WTC11 (cell line): ENCODE measurements around the gene KRAS. TPM values are rescaled to one million over a fixed set of nuclear protein-coding genes. Genes with fewer than 3 reads are reported as not detected.

Source experiments
- ATAC-seq: fragments of 200-7000 bp; cut with Tn5 transposase; 2 replicates; pipeline ENCODE4 v1.10.0; 2021; ENCODE audit warnings: mild to moderate bottlenecking, moderate library complexity
- CTCF ChIA-PET: fragments of 300-600 bp; sonication (Branson Sonifier 250); formaldehyde crosslinking; loops from one replicate; lab custom pipeline; 2021; ENCODE audit warnings: antibody characterized with exemption; lab: Charles Lee
- POLR2A ChIA-PET: fragments of 350-600 bp; sonication (Branson Sonifier 250); formaldehyde crosslinking; loops from one replicate; lab custom pipeline; 2021; ENCODE audit warnings: antibody characterized with exemption; lab: Charles Lee
- DNase-seq: peaks from one replicate; pipeline ENCODE4 v3.0.0; 2021; ENCODE audit warnings: low spot score
- H3K27ac Mint-ChIP-seq: 2 replicates; pipeline ENCODE4 v1.8.0; 2021; ENCODE audit warnings: mixed read lengths
- H3K27me3 Mint-ChIP-seq: 2 replicates; pipeline ENCODE4 v1.8.0; 2021; ENCODE audit warnings: low read depth, mild to moderate bottlenecking, moderate library complexity, mixed read lengths
- H3K36me3 Mint-ChIP-seq: 2 replicates; pipeline ENCODE4 v1.8.0; 2021; ENCODE audit warnings: mixed read lengths
- H3K4me1 Mint-ChIP-seq: 2 replicates; pipeline ENCODE4 v1.8.0; 2022; ENCODE audit warnings: mixed read lengths
- H3K4me3 Mint-ChIP-seq: 2 replicates; pipeline ENCODE4 v1.8.0; 2021; ENCODE audit warnings: mild to moderate bottlenecking, moderate library complexity, mixed read lengths
- H3K9me3 Mint-ChIP-seq: 2 replicates; pipeline ENCODE4 v1.8.0; 2021; ENCODE audit warnings: mixed read lengths
- ERG ChIP-seq: fragments of 250-450 bp; sonication (Bioruptor Pico); IDR thresholded peaks from 2 replicates; pipeline ENCODE4 v1.8.0; 2021; ENCODE audit warnings: mild to moderate bottlenecking
- ESRRA ChIP-seq: sonication (generic); formaldehyde crosslinking; IDR thresholded peaks from 2 replicates; pipeline ENCODE4 v1.8.1; 2022; ENCODE audit warnings: mild to moderate bottlenecking, missing genetic modification reagents, borderline replicate concordance
- FOXJ3 ChIP-seq: sonication (generic); formaldehyde crosslinking; IDR thresholded peaks from 2 replicates; pipeline ENCODE4 v1.9.0; 2021; ENCODE audit warnings: missing genetic modification reagents, mild to moderate bottlenecking, borderline replicate concordance
- GTF2I ChIP-seq: fragments of 250-450 bp; sonication (Bioruptor Pico); conservative IDR thresholded peaks from 2 replicates; pipeline ENCODE4 v1.4.0; 2021; ENCODE audit warnings: mild to moderate bottlenecking
- IRF2 ChIP-seq: sonication (generic); formaldehyde crosslinking; IDR thresholded peaks from 2 replicates; pipeline ENCODE4 v1.8.0; 2022; ENCODE audit warnings: low read depth, missing genetic modification reagents, borderline replicate concordance
- MYBL2 ChIP-seq: sonication (generic); formaldehyde crosslinking; IDR thresholded peaks from 2 replicates; pipeline ENCODE4 v1.8.1; 2023; ENCODE audit warnings: mild to moderate bottlenecking, moderate library complexity, missing genetic modification reagents
- NFATC4 ChIP-seq: fragments of 250-450 bp; sonication (Bioruptor Pico); IDR thresholded peaks from 2 replicates; pipeline ENCODE4 v1.9.0; 2021; ENCODE audit warnings: mild to moderate bottlenecking
- OVOL2 ChIP-seq: fragments of 250-450 bp; sonication (Bioruptor Pico); IDR thresholded peaks from 2 replicates; pipeline ENCODE4 v1.9.0; 2021; ENCODE audit warnings: mild to moderate bottlenecking, borderline replicate concordance
- SOX15 ChIP-seq: fragments of 250-450 bp; sonication (Bioruptor Pico); IDR thresholded peaks from 2 replicates; pipeline ENCODE4 v1.9.0; 2021; ENCODE audit warnings: mild to moderate bottlenecking
- ZNF317 ChIP-seq: sonication (generic); formaldehyde crosslinking; IDR thresholded peaks from 2 replicates; pipeline ENCODE4 v1.8.1; 2023; ENCODE audit warnings: low read depth, mild to moderate bottlenecking, moderate library complexity, missing genetic modification reagents, borderline replicate concordance
- ZNF532 ChIP-seq: fragments of 250-450 bp; sonication (Bioruptor Pico); IDR thresholded peaks from 2 replicates; pipeline ENCODE4 v1.9.0; 2021; ENCODE audit warnings: mild to moderate bottlenecking, borderline replicate concordance
- ZNF671 ChIP-seq: fragments of 250-450 bp; sonication (Bioruptor Pico); IDR thresholded peaks from 2 replicates; pipeline ENCODE4 v1.8.0; 2021; ENCODE audit warnings: mild to moderate bottlenecking
- total RNA-seq: library from RNA; stranded (reverse); gene quantifications from 3 replicates; pipeline ENCODE4 v1.2.3, GENCODE V29; 2021
- TF ChIP-seq, protein P1 (sequence below): fragments of 250-450 bp; sonication (Bioruptor Pico); IDR thresholded peaks from 2 replicates; pipeline ENCODE4 v1.9.0; 2021; ENCODE audit warnings: moderate library complexity, mild to moderate bottlenecking, inconsistent platforms, borderline replicate concordance
- TF ChIP-seq, protein P2 (sequence below): sonication (generic); formaldehyde crosslinking; IDR thresholded peaks from 2 replicates; pipeline ENCODE4 v1.8.0; 2023; ENCODE audit warnings: missing genetic modification reagents, mild to moderate bottlenecking, borderline replicate concordance
- TF ChIP-seq, protein P3 (sequence below): sonication (generic); formaldehyde crosslinking; IDR thresholded peaks from 2 replicates; pipeline ENCODE4 v1.8.0; 2022; ENCODE audit warnings: mild to moderate bottlenecking, missing genetic modification reagents

KRAS gene
- total RNA-seq, 1 experiment from 2014 or later = 66.2 TPM

GRCh38 chr12:25252946-25253345 is 2.2 kb upstream of the KRAS start (continued):
- TF ChIP-seq ERG (CRISPR knock-in tag) = no peak
- TF ChIP-seq SOX15 (CRISPR knock-in tag) = no peak
- TF ChIP-seq ZNF671 (CRISPR knock-in tag) = no peak
- TF ChIP-seq GTF2I (CRISPR knock-in tag) = no peak
- TF ChIP-seq, protein P1, sequence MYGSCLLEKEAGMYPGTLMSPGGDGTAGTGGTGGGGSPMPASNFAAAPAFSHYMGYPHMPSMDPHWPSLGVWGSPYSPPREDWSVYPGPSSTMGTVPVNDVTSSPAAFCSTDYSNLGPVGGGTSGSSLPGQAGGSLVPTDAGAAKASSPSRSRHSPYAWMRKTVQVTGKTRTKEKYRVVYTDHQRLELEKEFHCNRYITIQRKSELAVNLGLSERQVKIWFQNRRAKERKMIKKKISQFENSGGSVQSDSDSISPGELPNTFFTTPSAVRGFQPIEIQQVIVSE (CRISPR knock-in tag) = no peak
- no peak for TF ChIP-seq IRF2 (CRISPR knock-in tag)

- H3K4me3 Mint-ChIP-seq = peak overlapping the region; percentile 77
- peaks cover 38% of the 10 kb centered on the region for H3K4me1 Mint-ChIP-seq
- ChIA-PET CTCF (no interaction called here), POLR2A (no interaction called here)
- DNase-seq (no peak), ATAC-seq (no peak)
- TF ChIP-seq ZNF317 (CRISPR knock-in tag) (no peak), FOXJ3 (no peak), OVOL2 (CRISPR knock-in tag) (no peak), ZNF532 (CRISPR knock-in tag) (no peak), ERG (CRISPR knock-in tag) (no peak)
- H3K9me3 Mint-ChIP-seq = no peaks in the 10 kb centered on the region
- H3K36me3 Mint-ChIP-seq = peaks cover 5% of the 10 kb centered on the region; the same call in 1 of the 2 replicates
- peak overlapping the region; percentile 63; the same call in 1 of the 2 replicates for H3K27ac Mint-ChIP-seq
- peaks cover 18% of the 10 kb centered on the region for H3K27me3 Mint-ChIP-seq
These were observed 1.0 kb upstream of the KRAS start for GRCh38 chr12:25251769-25252168.

DNA sequence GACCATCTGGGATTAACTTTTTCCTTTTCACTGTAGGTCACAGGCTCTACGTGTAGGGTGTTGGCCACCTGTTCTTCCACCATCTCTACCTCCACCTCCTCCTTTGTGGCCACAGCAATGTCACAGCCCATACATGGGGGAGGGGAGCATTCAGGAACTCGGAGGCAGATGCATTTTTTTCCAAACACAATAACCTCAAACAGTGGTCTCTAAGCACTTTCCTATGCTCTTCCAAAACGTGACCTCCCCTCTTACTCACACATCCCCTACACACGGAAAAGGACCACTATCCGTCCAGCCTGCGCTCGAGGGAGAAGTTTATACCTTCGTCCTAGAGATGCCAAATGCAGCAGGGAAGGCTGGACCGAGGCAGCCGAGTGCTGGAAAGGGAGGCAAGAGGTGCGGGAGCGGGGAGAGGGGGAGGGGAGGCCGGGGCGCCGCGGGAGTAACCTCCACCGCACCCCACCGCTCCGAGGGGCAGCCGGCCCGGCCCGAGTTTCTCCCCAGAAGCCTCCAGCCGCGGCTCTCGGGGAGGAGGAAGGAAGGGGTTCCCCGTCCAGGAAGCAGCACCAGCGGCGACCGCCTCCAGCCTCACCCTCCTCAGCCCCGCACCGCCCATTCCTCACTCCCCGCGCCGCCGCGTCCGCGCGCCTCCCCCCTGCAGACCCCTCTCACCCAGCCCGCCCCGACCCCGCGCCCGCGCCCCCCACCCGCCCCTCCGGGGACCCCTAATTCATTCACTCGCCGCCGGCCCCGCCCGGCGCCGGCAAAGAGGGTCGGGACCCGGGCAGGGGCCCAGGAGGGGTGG is 594 bp downstream of the KRAS start:
- POLR2A ChIA-PET = interaction anchor here (0.6 to 1.0 kb wide), 2 partner anchors 55 to 245 kb away, joined by 3 to 4 read pairs; partner anchors contain the start of genes DNAI7 and ETFRF1
- TF ChIP-seq, protein P2, sequence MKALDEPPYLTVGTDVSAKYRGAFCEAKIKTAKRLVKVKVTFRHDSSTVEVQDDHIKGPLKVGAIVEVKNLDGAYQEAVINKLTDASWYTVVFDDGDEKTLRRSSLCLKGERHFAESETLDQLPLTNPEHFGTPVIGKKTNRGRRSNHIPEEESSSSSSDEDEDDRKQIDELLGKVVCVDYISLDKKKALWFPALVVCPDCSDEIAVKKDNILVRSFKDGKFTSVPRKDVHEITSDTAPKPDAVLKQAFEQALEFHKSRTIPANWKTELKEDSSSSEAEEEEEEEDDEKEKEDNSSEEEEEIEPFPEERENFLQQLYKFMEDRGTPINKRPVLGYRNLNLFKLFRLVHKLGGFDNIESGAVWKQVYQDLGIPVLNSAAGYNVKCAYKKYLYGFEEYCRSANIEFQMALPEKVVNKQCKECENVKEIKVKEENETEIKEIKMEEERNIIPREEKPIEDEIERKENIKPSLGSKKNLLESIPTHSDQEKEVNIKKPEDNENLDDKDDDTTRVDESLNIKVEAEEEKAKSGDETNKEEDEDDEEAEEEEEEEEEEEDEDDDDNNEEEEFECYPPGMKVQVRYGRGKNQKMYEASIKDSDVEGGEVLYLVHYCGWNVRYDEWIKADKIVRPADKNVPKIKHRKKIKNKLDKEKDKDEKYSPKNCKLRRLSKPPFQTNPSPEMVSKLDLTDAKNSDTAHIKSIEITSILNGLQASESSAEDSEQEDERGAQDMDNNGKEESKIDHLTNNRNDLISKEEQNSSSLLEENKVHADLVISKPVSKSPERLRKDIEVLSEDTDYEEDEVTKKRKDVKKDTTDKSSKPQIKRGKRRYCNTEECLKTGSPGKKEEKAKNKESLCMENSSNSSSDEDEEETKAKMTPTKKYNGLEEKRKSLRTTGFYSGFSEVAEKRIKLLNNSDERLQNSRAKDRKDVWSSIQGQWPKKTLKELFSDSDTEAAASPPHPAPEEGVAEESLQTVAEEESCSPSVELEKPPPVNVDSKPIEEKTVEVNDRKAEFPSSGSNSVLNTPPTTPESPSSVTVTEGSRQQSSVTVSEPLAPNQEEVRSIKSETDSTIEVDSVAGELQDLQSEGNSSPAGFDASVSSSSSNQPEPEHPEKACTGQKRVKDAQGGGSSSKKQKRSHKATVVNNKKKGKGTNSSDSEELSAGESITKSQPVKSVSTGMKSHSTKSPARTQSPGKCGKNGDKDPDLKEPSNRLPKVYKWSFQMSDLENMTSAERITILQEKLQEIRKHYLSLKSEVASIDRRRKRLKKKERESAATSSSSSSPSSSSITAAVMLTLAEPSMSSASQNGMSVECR (CRISPR knock-in tag) = no peak
- TF ChIP-seq, protein P3, sequence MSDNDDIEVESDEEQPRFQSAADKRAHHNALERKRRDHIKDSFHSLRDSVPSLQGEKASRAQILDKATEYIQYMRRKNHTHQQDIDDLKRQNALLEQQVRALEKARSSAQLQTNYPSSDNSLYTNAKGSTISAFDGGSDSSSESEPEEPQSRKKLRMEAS (CRISPR knock-in tag) = no peak
- no peak for TF ChIP-seq NFATC4 (CRISPR knock-in tag)
- no peak for TF ChIP-seq ESRRA (CRISPR knock-in tag)
- no peak for TF ChIP-seq MYBL2 (CRISPR knock-in tag)
- TF ChIP-seq ZNF671 (CRISPR knock-in tag) = no peak
- no peak for TF ChIP-seq ERG (CRISPR knock-in tag)

More for the DNA sequence above, 594 bp downstream of the KRAS start:
- Mint-ChIP-seq H3K9me3 (no peaks in the 10 kb centered on the region), H3K36me3 (peaks cover 5% of the 10 kb centered on the region; the same call in 1 of the 2 replicates), H3K4me3 (peak overlapping the region; percentile 89), H3K27ac (peak overlapping the region; percentile 85), H3K27me3 (peaks cover 18% of the 10 kb centered on the region), H3K4me1 (peaks cover 31% of the 10 kb centered on the region)
- CTCF ChIA-PET = interaction anchor here (1.0 kb wide), 1 partner anchor 9 kb away, joined by 4 read pairs; no protein-coding TSS in a partner anchor
- ATAC-seq = peak; percentile 4
- DNase-seq = peak; percentile 34
